Heart left ventricle (tissue), 13 donors: ENCODE data around the gene GNAQ.

Source experiments
- POLR2A ChIP-seq, 2 donors: fragments of 450-650 bp; IDR thresholded peaks; one replicate each; pipeline ENCODE4 v1.6.1; 2017; ENCODE audit warnings: antibody characterized with exemption in 2 of 2, mild to moderate bottlenecking in 2 of 2, moderate library complexity in 2 of 2
- TF ChIP-seq, protein P1 (sequence below), 12 donors: fragments of 200-600 bp; sonication (generic) in 4 of 12; IDR thresholded peaks; one replicate each; pipeline versions ENCODE4 v1.5.0 to v1.8.0; 2018 to 2022; ENCODE audit warnings: antibody characterized with exemption in 12 of 12, mild to moderate bottlenecking in 5 of 12
- donor health status: ischemic (EF 13 %, LVEDD 7.1; RV severe dilation, severe dysfunction).
- donor health status: DM: no; HTN: yes; CAD: no.
- donor health status: DM: no; HTN: no; CAD: no.
- donor health status: ischemic (EF 25% LVEDD 6.9; RV normal size, moderate dysfunction).
- donor health status: ischemic (EF 25% LVEDD 5.7; RV mildly dilated, moderate dysfunction).
- donor health status: ischemic (EF 35%, LVEDD 5.7; RV mildly dilated, moderate dysfunction).
- donor health status: nonischemic (EF 11% LVEDD 7.7; RV severe dilation, severe dysfunction).
- donor health status: DM: yes; HTN: yes; CAD: no.
- donor health status: PGD.
- donor health status: ischemic (EF 29% LVEDD 5.4; RV normal size, mild dysfunction).
- donor health status: nonischemic (EF 23%, LVEDD 6.1; RV moderate dilation, normal function).

DNA sequence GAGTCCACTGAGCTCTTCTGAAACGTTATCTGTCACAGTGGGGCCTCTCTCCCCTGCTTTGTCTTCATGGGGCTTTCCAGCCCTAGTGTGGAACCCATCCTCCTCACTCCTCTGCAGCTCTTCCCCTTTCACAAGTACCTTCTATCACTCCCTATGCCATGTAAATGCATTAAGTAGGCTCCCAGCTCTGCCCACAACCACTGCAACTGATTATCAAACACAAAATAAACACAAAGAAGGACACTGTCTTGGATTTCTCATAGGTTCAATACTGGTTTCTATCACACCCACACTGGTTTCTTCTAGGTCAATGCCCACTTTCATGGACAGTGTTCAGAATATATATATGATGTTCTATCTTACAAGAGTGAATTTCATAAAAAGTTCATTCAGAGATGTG lies 139.4 kb downstream of the GNAQ start:
- TF ChIP-seq, protein P1, sequence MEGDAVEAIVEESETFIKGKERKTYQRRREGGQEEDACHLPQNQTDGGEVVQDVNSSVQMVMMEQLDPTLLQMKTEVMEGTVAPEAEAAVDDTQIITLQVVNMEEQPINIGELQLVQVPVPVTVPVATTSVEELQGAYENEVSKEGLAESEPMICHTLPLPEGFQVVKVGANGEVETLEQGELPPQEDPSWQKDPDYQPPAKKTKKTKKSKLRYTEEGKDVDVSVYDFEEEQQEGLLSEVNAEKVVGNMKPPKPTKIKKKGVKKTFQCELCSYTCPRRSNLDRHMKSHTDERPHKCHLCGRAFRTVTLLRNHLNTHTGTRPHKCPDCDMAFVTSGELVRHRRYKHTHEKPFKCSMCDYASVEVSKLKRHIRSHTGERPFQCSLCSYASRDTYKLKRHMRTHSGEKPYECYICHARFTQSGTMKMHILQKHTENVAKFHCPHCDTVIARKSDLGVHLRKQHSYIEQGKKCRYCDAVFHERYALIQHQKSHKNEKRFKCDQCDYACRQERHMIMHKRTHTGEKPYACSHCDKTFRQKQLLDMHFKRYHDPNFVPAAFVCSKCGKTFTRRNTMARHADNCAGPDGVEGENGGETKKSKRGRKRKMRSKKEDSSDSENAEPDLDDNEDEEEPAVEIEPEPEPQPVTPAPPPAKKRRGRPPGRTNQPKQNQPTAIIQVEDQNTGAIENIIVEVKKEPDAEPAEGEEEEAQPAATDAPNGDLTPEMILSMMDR (IDR thresholded peaks at IDR 0.05) = no peak
- TF ChIP-seq POLR2A (IDR thresholded peaks at IDR 0.05) = no peak
